IPS-15b (cell line): ENCODE measurements around the gene CLK3.

Source experiments
- H3K27me3 ChIP-seq: one replicate; pipeline ENCODE4 v1.6.1; 2013; ENCODE audit warnings: low read length; ENCODE audit not compliant: control insufficient read depth, insufficient read depth
- H3K36me3 ChIP-seq: one replicate; pipeline ENCODE4 v1.6.1; 2013; ENCODE audit warnings: low read length; ENCODE audit not compliant: control insufficient read depth, insufficient read depth
- H3K4me1 ChIP-seq: one replicate; pipeline ENCODE4 v1.6.1; 2013; ENCODE audit warnings: mild to moderate bottlenecking, low read length; ENCODE audit not compliant: control insufficient read depth, insufficient read depth
- H3K4me3 ChIP-seq: one replicate; pipeline ENCODE4 v1.5.1; 2013; ENCODE audit warnings: low read depth, low read length
- H3K9ac ChIP-seq: one replicate; pipeline ENCODE4 v1.6.1; 2013; ENCODE audit warnings: low read depth, mild to moderate bottlenecking, low read length
- H3K9me3 ChIP-seq: one replicate; pipeline ENCODE4 v1.6.1; 2013; ENCODE audit warnings: mild to moderate bottlenecking, low read length; ENCODE audit not compliant: control insufficient read depth, insufficient read depth

CLK3 gene

GRCh38 chr15:74616366-74616939 is 817 bp downstream of the CLK3 start:
- H3K36me3 ChIP-seq, result peaks cover 21% of the 10 kb centered on the region
- peak overlapping the region; percentile 94 for H3K9ac ChIP-seq
- H3K9me3 ChIP-seq, result no peaks in the 10 kb centered on the region
- H3K4me1 ChIP-seq, result peaks cover 4% of the 10 kb centered on the region
- H3K4me3 ChIP-seq, result peak overlapping the region; percentile 91
- peaks cover 11% of the 10 kb centered on the region for H3K27me3 ChIP-seq

GRCh38 chr15:74616996-74617395 is 1.4 kb downstream of the CLK3 start:
- H3K9me3 ChIP-seq, result no peaks in the 10 kb centered on the region
- H3K36me3 ChIP-seq, result peaks cover 24% of the 10 kb centered on the region
- H3K4me1 ChIP-seq, result peaks cover 4% of the 10 kb centered on the region
- peaks cover 11% of the 10 kb centered on the region for H3K27me3 ChIP-seq
- H3K4me3 ChIP-seq, result peak overlapping the region; percentile 91
- no peak overlapping the region for H3K9ac ChIP-seq

- H3K4me1 ChIP-seq, result peaks cover 4% of the 10 kb centered on the region
- H3K27me3 ChIP-seq, result no peaks in the 10 kb centered on the region
- H3K9ac ChIP-seq, result no peak overlapping the region
- H3K4me3 ChIP-seq, result no peak overlapping the region
- H3K9me3 ChIP-seq, result no peaks in the 10 kb centered on the region
- peaks cover 43% of the 10 kb centered on the region for H3K36me3 ChIP-seq
These were observed 3.4 kb downstream of the CLK3 start for GRCh38 chr15:74618841-74619596.

- H3K9me3 ChIP-seq, result no peaks in the 10 kb centered on the region
- peaks cover 4% of the 10 kb centered on the region for H3K4me1 ChIP-seq
- H3K36me3 ChIP-seq, result peaks cover 53% of the 10 kb centered on the region
- H3K4me3 ChIP-seq, result no peak overlapping the region
- H3K27me3 ChIP-seq, result no peaks in the 10 kb centered on the region
- H3K9ac ChIP-seq, result no peak overlapping the region
These were observed 4.4 kb downstream of the CLK3 start for GRCh38 chr15:74619916-74620635.

- H3K4me1 ChIP-seq, result peaks cover 4% of the 10 kb centered on the region
- peaks cover 61% of the 10 kb centered on the region for H3K36me3 ChIP-seq
- no peaks in the 10 kb centered on the region for H3K27me3 ChIP-seq
- H3K9me3 ChIP-seq, result no peaks in the 10 kb centered on the region
- H3K9ac ChIP-seq, result no peak overlapping the region
- H3K4me3 ChIP-seq, result no peak overlapping the region
These were observed 5.3 kb downstream of the CLK3 start for GRCh38 chr15:74620636-74621545.

GRCh38 chr15:74621546-74621920 is 5.9 kb downstream of the CLK3 start:
- peaks cover 65% of the 10 kb centered on the region for H3K36me3 ChIP-seq

GRCh38 chr15:74621936-74622335 is 6.3 kb downstream of the CLK3 start:
- Histone ChIP-seq H3K4me1 (peaks cover under 1% of the 10 kb centered on the region), H3K4me3 (no peak overlapping the region), H3K27me3 (no peaks in the 10 kb centered on the region), H3K9ac (no peak overlapping the region), H3K36me3 (peaks cover 65% of the 10 kb centered on the region), H3K9me3 (no peaks in the 10 kb centered on the region)

More at GRCh38 chr15:74621546-74621920, 5.9 kb downstream of the CLK3 start:
- Histone ChIP-seq H3K9ac (no peak overlapping the region), H3K4me3 (no peak overlapping the region), H3K9me3 (no peaks in the 10 kb centered on the region), H3K27me3 (no peaks in the 10 kb centered on the region), H3K4me1 (peaks cover 4% of the 10 kb centered on the region)

- no peak overlapping the region for H3K9ac ChIP-seq
- H3K4me1 ChIP-seq, result no peaks in the 10 kb centered on the region
- H3K36me3 ChIP-seq, result peaks cover 73% of the 10 kb centered on the region
- H3K27me3 ChIP-seq, result no peaks in the 10 kb centered on the region
- no peak overlapping the region for H3K4me3 ChIP-seq
- H3K9me3 ChIP-seq, result no peaks in the 10 kb centered on the region
These were observed 7.1 kb downstream of the CLK3 start for GRCh38 chr15:74622758-74623157.

- Histone ChIP-seq H3K27me3 (no peaks in the 10 kb centered on the region), H3K9ac (no peak overlapping the region)
These were observed 8.5 kb downstream of the CLK3 start for GRCh38 chr15:74624020-74624602.

GRCh38 chr15:74625693-74626092 is 10.1 kb downstream of the CLK3 start:
- Histone ChIP-seq H3K9me3 (no peaks in the 10 kb centered on the region), H3K4me1 (no peaks in the 10 kb centered on the region), H3K9ac (no peak overlapping the region), H3K27me3 (no peaks in the 10 kb centered on the region), H3K36me3 (peaks cover 76% of the 10 kb centered on the region), H3K4me3 (no peak overlapping the region)

More at GRCh38 chr15:74624020-74624602, 8.5 kb downstream of the CLK3 start:
- Histone ChIP-seq H3K9me3 (no peaks in the 10 kb centered on the region), H3K4me3 (no peak overlapping the region), H3K4me1 (no peaks in the 10 kb centered on the region), H3K36me3 (peaks cover 78% of the 10 kb centered on the region)

- no peaks in the 10 kb centered on the region for H3K4me1 ChIP-seq
- H3K36me3 ChIP-seq, result peaks cover 79% of the 10 kb centered on the region
These were observed 10.7 kb downstream of the CLK3 start for GRCh38 chr15:74626336-74626735.

More at GRCh38 chr15:74626336-74626735, 10.7 kb downstream of the CLK3 start:
- Histone ChIP-seq H3K4me3 (no peak overlapping the region), H3K9ac (no peak overlapping the region), H3K9me3 (no peaks in the 10 kb centered on the region), H3K27me3 (no peaks in the 10 kb centered on the region)
